HepG2 (cell line): Measurements from ENCODE around the gene PKLR. TPM values are rescaled to one million over a fixed set of nuclear protein-coding genes. Genes with fewer than 3 reads are reported as not detected.

Source experiments
- ARNTL ChIP-seq: sonication (generic); formaldehyde crosslinking; IDR thresholded peaks from 2 replicates; pipeline ENCODE4 v1.4.0; 2020; ENCODE audit warnings: mild to moderate bottlenecking, missing genetic modification reagents
- CBX1 ChIP-seq: IDR thresholded peaks from one replicate; pipeline ENCODE4 v1.6.1; 2016; ENCODE audit warnings: antibody characterized with exemption, low read depth
- CREB3 ChIP-seq: sonication (generic); formaldehyde crosslinking; IDR thresholded peaks from 2 replicates; pipeline ENCODE4 v1.5.0; 2020; ENCODE audit warnings: missing genetic modification reagents
- ELK4 ChIP-seq: sonication (generic); formaldehyde crosslinking; IDR thresholded peaks from 2 replicates; pipeline ENCODE4 v1.9.0; 2021; ENCODE audit warnings: missing genetic modification reagents, borderline replicate concordance
- IKZF5 ChIP-seq: IDR thresholded peaks from 2 replicates; pipeline ENCODE4 v1.6.1; 2018; ENCODE audit warnings: missing genetic modification reagents, mild to moderate bottlenecking, missing compliant biosample characterization
- JARID2 ChIP-seq: sonication (generic); formaldehyde crosslinking; IDR thresholded peaks from 2 replicates; pipeline ENCODE4 v1.8.1; 2023; ENCODE audit warnings: missing genetic modification reagents, inconsistent platforms; ENCODE audit not compliant: insufficient replicate concordance
- JUND ChIP-seq: sonication (generic); formaldehyde crosslinking; IDR thresholded peaks from 2 replicates; pipeline ENCODE4 v1.8.0; 2022; ENCODE audit warnings: mild to moderate bottlenecking, missing genetic modification reagents
- MEF2D ChIP-seq: sonication (generic); formaldehyde crosslinking; IDR thresholded peaks from 2 replicates; pipeline ENCODE4 v1.5.1; 2020; ENCODE audit warnings: mild to moderate bottlenecking, missing genetic modification reagents
- MTA1 ChIP-seq: sonication (generic); formaldehyde crosslinking; IDR thresholded peaks from 2 replicates; pipeline ENCODE4 v1.4.0; 2020; ENCODE audit warnings: missing genetic modification reagents, mild to moderate bottlenecking, borderline replicate concordance
- RBAK ChIP-seq: sonication (generic); formaldehyde crosslinking; IDR thresholded peaks from 2 replicates; pipeline ENCODE4 v1.5.1; 2020; ENCODE audit warnings: mild to moderate bottlenecking, missing genetic modification reagents
- RFXAP ChIP-seq: sonication (generic); formaldehyde crosslinking; IDR thresholded peaks from 2 replicates; pipeline ENCODE4 v1.4.0; 2020; ENCODE audit warnings: missing genetic modification reagents, borderline replicate concordance
- SMARCC2 ChIP-seq: fragments of 450-650 bp; IDR thresholded peaks from 2 replicates; pipeline ENCODE4 v1.6.1; 2017; ENCODE audit warnings: antibody characterized with exemption, mild to moderate bottlenecking
- SMARCE1 ChIP-seq: fragments of 450-650 bp; IDR thresholded peaks from 2 replicates; pipeline ENCODE4 v1.6.1; 2017; ENCODE audit warnings: borderline replicate concordance
- ZBTB10 ChIP-seq: sonication (generic); formaldehyde crosslinking; IDR thresholded peaks from 2 replicates; pipeline ENCODE4 v1.4.0; 2020; ENCODE audit warnings: missing genetic modification reagents, borderline replicate concordance
- ZBTB8A ChIP-seq: sonication (generic); formaldehyde crosslinking; IDR thresholded peaks from 2 replicates; pipeline ENCODE4 v1.4.0; 2020; ENCODE audit warnings: mild to moderate bottlenecking, low read depth, missing genetic modification reagents, borderline replicate concordance
- ZIK1 ChIP-seq: sonication (generic); formaldehyde crosslinking; IDR thresholded peaks from 2 replicates; pipeline ENCODE4 v1.5.0; 2020; ENCODE audit warnings: mild to moderate bottlenecking, low read depth, missing genetic modification reagents, borderline replicate concordance
- ZNF253 ChIP-seq: sonication (generic); formaldehyde crosslinking; IDR thresholded peaks from 2 replicates; pipeline ENCODE4 v1.8.0; 2022; ENCODE audit warnings: mild to moderate bottlenecking, missing genetic modification reagents, borderline replicate concordance
- ZNF282 ChIP-seq: fragments of 450-650 bp; IDR thresholded peaks from 2 replicates; pipeline ENCODE4 v1.6.1; 2018; ENCODE audit not compliant: partially characterized antibody
- ZNF296 ChIP-seq: sonication (generic); formaldehyde crosslinking; conservative IDR thresholded peaks from 2 replicates; pipeline ENCODE4 v1.5.0; 2020; ENCODE audit warnings: mild to moderate bottlenecking, missing genetic modification reagents
- ZNF354B ChIP-seq: sonication (generic); formaldehyde crosslinking; IDR thresholded peaks from 2 replicates; pipeline ENCODE4 v1.8.0; 2022; ENCODE audit warnings: mild to moderate bottlenecking, missing genetic modification reagents
- ZNF446 ChIP-seq: sonication (generic); formaldehyde crosslinking; IDR thresholded peaks from 2 replicates; pipeline ENCODE4 v1.5.0; 2020; ENCODE audit warnings: mild to moderate bottlenecking, missing genetic modification reagents
- ZNF614 ChIP-seq: IDR thresholded peaks from 2 replicates; pipeline ENCODE4 v1.6.1; 2018; ENCODE audit warnings: missing biosample characterization, missing genetic modification reagents, inconsistent platforms, borderline replicate concordance
- ZNF878 ChIP-seq: sonication (generic); formaldehyde crosslinking; IDR thresholded peaks from 2 replicates; pipeline ENCODE4 v1.8.1; 2023; ENCODE audit warnings: mild to moderate bottlenecking, missing genetic modification reagents, moderate library complexity
- ZNF883 ChIP-seq: sonication (generic); formaldehyde crosslinking; IDR thresholded peaks from 2 replicates; pipeline ENCODE4 v1.5.1; 2020; ENCODE audit warnings: mild to moderate bottlenecking, missing genetic modification reagents; ENCODE audit errors: not compliant biosample characterization
- polyA plus RNA-seq, 8 experiments: library from polyadenylated mRNA; depleted of rRNA in 3 of 8; stranded (reverse) in 7 of 8; unstranded in 1 of 8; fragments of >200 nt; fragmentation: Illumina TruSeq in 4 of 8; extraction: Trizol in 4 of 8; gene quantifications; 2 replicates each; pipeline versions ENCODE4 v1.2.1 to v1.2.3, GENCODE V29; 2011 to 2016; ENCODE audit warnings: low read depth in 4 of 8, missing spikeins in 1 of 8, mixed read lengths in 1 of 8; ENCODE audit not compliant: insufficient read depth in 1 of 8
- total RNA-seq, 5 experiments: library from RNA; depleted of rRNA; stranded (reverse); fragments of >200 nt; fragmentation: Illumina TruSeq; extraction: Trizol; gene quantifications; 2 replicates each; pipeline ENCODE4 v1.2.3, GENCODE V29; 2016; ENCODE audit warnings: low read depth in 1 of 5

PKLR gene
- total and polyA plus RNA-seq, 2 of the 13 experiments (the other 11 are each of a cell fraction or from before 2014, with no cell fraction given), result 10.3 to 29.3 TPM

- peak; percentile 69 for TF ChIP-seq ZNF883 (CRISPR knock-in tag)
- TF ChIP-seq ZNF614 (CRISPR knock-in tag), result no peak
- no peak for TF ChIP-seq MTA1
- TF ChIP-seq ARNTL, result 0 out of 2 replicates have a peak, but pooled peaks have one; percentile 36
- TF ChIP-seq MEF2D, result no peak
- TF ChIP-seq RFXAP (CRISPR knock-in tag), result no peak; the same call in 1 of the 2 replicates
- 0 out of 2 replicates have a peak, but pooled peaks have one; percentile 35 for TF ChIP-seq ZNF296 (CRISPR knock-in tag)
- TF ChIP-seq CBX1, result no peak
- peak; percentile 33; the same call in 1 of the 2 replicates for TF ChIP-seq ZBTB10 (CRISPR knock-in tag)
- no peak for TF ChIP-seq ZNF354B (CRISPR knock-in tag)
- TF ChIP-seq ELK4 (CRISPR knock-in tag), result no peak
- TF ChIP-seq ZBTB8A (CRISPR knock-in tag), result no peak
- no peak for TF ChIP-seq RBAK
- no peak for TF ChIP-seq SMARCC2
- TF ChIP-seq ZNF282, result no peak
- no peak for TF ChIP-seq CREB3 (CRISPR knock-in tag)
- no peak for TF ChIP-seq SMARCE1
- 0 out of 2 replicates have a peak, but pooled peaks have one; percentile 17 for TF ChIP-seq IKZF5 (CRISPR knock-in tag)
- no peak; the same call in 1 of the 2 replicates for TF ChIP-seq ZNF878 (CRISPR knock-in tag)
- TF ChIP-seq JARID2, result no peak
- TF ChIP-seq ZIK1 (CRISPR knock-in tag), result no peak
- TF ChIP-seq JUND (CRISPR knock-in tag), result no peak
- TF ChIP-seq ZNF446, result peak; percentile 70; the same call in 1 of the 2 replicates
- no peak for TF ChIP-seq ZNF253 (CRISPR knock-in tag)
These were observed 24.0 kb downstream of the PKLR start, which contains the start of gene HCN3 (continued) for GRCh38 chr1:155277070-155277901.
